Omental fat pad (tissue), 4 donors: ENCODE data around the gene F10. TPM values are rescaled to one million over a fixed set of nuclear protein-coding genes. Genes with fewer than 3 reads are reported as not detected.

ENCODE experiments used
- ATAC-seq: fragments of 150-250 bp; one replicate; pipeline ENCODE4 v1.9.1; 2016; ENCODE audit warnings: mild to moderate bottlenecking, moderate library complexity; ENCODE audit not compliant: low FRiP score
- DNase-seq: peaks from one replicate; pipeline ENCODE4 v3.0.0-alpha.2; 2019; ENCODE audit warnings: low spot score
- total RNA-seq, 4 donors: library from RNA; depleted of rRNA; stranded (reverse); fragments of >200 nt; gene quantifications; one replicate each; pipeline ENCODE4 v1.1.0, GENCODE V29; 2016
- TF ChIP-seq, protein P1 (sequence below), 3 donors: fragments of 450-650 bp; IDR thresholded peaks; one replicate each; pipeline ENCODE4 v1.5.1; 2016 to 2017; ENCODE audit warnings: antibody characterized with exemption in 3 of 3, mild to moderate bottlenecking in 3 of 3, moderate library complexity in 2 of 3

Gene F10
- total RNA-seq, 4 donors from 2014 or later, result 10.8 to 51.1 (median 13.6) TPM

DNA sequence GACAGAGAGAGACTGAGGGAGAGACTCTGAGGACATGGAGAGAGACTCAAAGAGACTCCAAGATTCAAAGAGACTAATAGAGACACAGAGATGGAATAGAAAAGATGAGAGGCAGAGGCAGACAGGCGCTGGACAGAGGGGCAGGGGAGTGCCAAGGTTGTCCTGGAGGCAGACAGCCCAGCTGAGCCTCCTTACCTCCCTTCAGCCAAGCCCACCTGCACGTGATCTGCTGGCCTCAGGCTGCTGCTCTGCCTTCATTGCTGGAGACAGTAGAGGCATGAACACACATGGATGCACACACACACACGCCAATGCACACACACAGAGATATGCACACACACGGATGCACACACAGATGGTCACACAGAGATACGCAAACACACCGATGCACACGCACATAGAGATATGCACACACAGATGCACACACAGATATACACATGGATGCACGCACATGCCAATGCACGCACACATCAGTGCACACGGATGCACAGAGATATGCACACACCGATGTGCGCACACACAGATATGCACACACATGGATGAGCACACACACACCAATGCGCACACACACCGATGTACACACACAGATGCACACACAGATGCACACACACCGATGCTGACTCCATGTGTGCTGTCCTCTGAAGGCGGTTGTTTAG is 3.3 kb upstream of the F10 start:
- DNase-seq (no peak), ATAC-seq (no peak)
- TF ChIP-seq, protein P1, sequence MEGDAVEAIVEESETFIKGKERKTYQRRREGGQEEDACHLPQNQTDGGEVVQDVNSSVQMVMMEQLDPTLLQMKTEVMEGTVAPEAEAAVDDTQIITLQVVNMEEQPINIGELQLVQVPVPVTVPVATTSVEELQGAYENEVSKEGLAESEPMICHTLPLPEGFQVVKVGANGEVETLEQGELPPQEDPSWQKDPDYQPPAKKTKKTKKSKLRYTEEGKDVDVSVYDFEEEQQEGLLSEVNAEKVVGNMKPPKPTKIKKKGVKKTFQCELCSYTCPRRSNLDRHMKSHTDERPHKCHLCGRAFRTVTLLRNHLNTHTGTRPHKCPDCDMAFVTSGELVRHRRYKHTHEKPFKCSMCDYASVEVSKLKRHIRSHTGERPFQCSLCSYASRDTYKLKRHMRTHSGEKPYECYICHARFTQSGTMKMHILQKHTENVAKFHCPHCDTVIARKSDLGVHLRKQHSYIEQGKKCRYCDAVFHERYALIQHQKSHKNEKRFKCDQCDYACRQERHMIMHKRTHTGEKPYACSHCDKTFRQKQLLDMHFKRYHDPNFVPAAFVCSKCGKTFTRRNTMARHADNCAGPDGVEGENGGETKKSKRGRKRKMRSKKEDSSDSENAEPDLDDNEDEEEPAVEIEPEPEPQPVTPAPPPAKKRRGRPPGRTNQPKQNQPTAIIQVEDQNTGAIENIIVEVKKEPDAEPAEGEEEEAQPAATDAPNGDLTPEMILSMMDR (IDR thresholded peaks at IDR 0.05), result no peak

DNA sequence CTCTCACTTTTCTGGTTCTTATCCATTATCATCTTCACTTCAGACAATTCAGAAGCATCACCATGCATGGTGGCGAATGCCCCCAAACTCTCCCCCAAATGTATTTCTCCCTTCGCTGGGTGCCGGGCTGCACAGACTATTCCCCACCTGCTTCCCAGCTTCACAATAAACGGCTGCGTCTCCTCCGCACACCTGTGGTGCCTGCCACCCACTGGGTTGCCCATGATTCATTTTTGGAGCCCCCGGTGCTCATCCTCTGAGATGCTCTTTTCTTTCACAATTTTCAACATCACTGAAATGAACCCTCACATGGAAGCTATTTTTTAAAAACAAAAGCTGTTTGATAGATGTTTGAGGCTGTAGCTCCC is 2.8 kb upstream of the F10 start:
- no peak for DNase-seq
- ATAC-seq, result no peak
- TF ChIP-seq, protein P1 (IDR thresholded peaks at IDR 0.05), result no peak

DNA sequence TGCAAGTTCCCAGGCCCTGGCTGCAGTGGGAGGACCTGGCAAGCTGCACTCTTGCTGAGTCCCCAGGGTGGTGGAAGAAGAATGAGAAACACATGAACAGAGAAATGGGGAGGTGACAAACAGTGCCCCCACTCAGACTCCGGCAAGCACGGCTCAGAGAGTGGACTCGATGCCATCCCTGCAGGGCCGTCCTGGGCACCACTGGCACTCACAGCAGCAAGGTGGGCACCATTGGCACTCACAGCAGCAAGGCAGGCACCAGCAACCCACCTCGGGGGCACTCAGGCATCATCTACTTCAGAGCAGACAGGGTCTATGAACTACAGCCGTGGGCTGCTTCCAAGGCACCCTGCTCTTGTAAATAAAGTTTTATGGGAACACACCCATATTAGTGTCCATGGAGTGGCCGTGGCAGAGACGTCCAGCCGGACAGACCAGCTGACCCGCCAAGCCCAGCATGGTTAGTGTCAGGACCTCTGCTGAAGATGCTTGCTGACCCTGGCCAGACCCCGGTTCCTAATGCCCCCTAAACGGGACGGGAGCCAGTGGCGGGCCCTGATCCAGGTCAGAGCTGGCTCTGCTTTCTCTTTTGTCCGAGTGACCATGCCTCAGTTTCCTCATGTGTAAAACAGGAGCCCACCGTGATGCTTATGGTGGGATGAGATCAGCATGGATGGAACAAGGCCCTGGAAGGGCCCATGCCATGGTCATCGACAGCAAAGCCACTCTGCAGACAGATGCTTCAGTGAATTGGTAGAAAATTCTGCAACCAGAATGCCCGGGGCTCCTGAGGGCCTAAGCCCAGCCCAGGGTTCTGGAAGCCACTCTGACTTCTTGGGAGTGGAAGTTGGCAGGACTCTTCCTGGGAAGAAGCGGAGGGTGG is 2.1 kb upstream of the F10 start:
- DNase-seq, result no peak
- no peak for ATAC-seq
- TF ChIP-seq, protein P1 (IDR thresholded peaks at IDR 0.05), result no peak

DNA sequence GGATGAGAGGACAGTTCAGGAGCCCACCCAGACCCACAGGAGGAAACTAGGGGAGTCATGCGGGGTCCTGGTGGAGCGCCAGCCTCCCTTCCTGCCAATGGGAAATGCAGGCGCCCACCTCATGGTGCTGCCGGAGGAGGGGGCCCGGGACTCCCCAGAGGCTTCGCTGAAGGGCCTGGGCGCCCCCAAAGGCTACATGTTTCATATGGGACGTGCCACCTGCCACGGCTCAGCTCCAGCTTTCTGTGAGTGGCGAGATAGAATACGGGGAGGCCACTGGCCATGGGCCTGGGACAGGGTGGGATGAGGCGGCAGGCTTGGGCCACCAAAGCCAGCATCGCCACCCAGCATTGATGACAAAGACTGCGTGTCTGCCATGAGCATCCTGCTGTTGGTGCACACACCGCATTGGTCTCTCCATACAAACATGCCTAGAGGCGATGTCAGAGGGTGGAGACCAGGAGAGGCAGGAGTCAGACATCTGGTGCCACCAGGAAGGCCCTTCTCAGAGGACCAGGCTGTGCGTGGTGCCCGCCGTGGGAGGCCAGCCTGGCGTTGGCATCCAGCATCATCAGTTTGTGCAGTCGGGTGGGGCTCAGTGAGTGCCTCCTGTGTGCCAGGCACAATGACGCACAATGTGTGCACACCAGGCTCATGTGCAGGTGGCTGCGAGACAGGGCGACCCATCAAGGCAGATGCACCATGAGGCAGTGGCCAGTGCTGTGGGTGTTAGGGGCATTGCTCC is 1.2 kb upstream of the F10 start:
- TF ChIP-seq, protein P1 (IDR thresholded peaks at IDR 0.05), result no peak
- DNase-seq, result no peak

DNA sequence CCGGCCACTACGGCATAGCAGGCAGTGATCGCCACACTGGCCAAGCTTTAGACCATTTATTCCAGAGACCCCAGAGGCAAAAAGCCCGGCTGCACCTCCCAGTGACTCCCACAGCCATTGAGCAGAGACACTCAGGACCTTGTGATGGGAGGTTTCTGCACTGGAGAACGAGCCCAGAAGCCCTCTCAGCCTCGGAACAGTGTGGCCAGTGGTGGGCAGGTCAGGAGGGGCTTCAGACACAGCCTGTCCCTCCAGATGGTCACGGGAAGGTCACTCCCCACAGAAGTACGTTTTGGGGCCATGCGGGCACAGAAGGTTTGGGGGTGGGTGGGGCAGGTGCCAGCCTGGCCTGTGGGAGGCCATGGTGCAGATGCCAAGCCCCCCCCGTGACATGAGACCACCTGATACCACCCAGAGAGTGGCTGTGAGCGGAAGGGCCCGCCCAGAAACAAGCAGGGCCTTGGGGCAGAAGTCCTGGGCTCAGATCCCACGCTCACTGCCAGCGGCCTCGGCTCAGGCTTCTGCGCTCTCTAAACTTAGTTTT is 599 bp upstream of the F10 start:
- TF ChIP-seq, protein P1 (IDR thresholded peaks at IDR 0.05), result no peak
- no peak for DNase-seq
- ATAC-seq, result no peak

More for the DNA sequence above, 1.2 kb upstream of the F10 start:
- ATAC-seq, result no peak

DNA sequence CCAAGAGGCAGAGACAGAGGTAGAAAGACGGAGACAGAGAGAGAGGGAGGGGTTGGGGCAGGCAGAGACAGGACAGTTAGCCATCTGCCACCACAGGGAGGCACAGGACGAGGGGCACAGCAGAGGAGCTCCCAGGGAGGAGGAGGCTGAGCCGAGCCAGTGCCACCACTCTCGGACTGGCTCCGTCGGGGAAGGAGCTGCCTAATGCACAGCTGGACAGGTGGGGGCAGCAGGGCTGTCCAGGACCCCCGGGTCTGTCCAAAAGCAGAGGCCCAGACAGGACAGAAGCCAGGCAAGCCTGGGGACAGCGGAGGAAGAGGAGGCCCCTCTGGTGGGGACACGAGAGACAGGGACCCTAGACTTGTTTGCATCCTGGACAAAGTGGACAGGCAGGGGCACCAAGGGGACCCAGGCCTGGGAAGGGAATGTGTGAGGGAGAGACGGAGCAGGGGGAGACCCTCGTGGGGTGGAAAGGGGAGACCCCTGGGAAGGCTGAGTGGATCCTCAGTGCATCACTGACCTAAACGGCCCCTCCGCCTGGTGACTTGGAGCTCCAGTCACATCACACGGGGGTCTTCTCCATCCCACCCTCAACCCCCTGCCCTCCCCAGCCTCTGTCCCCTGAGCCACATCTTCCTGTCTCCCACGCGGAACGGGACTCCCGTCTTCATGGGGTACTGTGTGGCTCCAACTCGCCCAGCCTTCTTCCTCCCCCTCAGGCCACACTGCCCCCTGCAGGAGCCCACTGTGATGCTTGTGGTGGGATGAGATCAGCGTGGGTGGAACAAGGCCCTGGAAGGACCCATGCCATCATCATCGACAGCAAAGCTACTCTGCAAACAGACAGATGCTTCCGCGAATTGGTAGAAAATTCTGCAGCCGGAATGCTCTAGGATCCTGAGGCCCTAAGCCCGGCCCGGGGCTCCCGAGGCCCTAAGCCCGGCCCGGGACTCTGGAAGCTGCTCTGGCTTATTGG is 915 bp downstream of the F10 start:
- TF ChIP-seq, protein P1 (IDR thresholded peaks at IDR 0.05), result no peak
- ATAC-seq (no peak), DNase-seq (no peak)
